CD4-positive, alpha-beta memory T cell (primary cell): ENCODE results near the gene MEP1A. TPM values are rescaled to one million over a fixed set of nuclear protein-coding genes. Genes with fewer than 3 reads are reported as not detected.

Experiments
- CTCF ChIA-PET: fragments of 350-600 bp; sonication (Branson Sonifier 250); formaldehyde crosslinking; loops from one replicate; lab custom pipeline; 2021; ENCODE audit warnings: inconsistent platforms; ENCODE audit not compliant: partially characterized antibody; lab: Charles Lee
- POLR2A ChIA-PET: fragments of 350-600 bp; sonication (Branson Sonifier 250); formaldehyde crosslinking; loops from one replicate; lab custom pipeline; 2021; ENCODE audit not compliant: partially characterized antibody; lab: Charles Lee
- DNase-seq, 5 donors: peaks; one replicate each; pipeline versions ENCODE4 v3.0.0 to v3.0.0-alpha.2; 2020 to 2022; ENCODE audit warnings: mixed read lengths in 1 of 5
- H3K27ac ChIP-seq: one replicate; pipeline ENCODE4 v1.7.0; 2013; ENCODE audit warnings: low read depth, low read length
- H3K27me3 ChIP-seq: 2 replicates; pipeline ENCODE4 v1.7.0; 2013; ENCODE audit warnings: mild to moderate bottlenecking, low read length, moderate library complexity; ENCODE audit not compliant: insufficient read depth
- H3K36me3 ChIP-seq: 2 replicates; pipeline ENCODE4 v1.7.0; 2013; ENCODE audit warnings: mild to moderate bottlenecking, low read length, moderate library complexity; ENCODE audit not compliant: insufficient read depth
- H3K4me1 ChIP-seq: 2 replicates; pipeline ENCODE4 v1.7.0; 2013; ENCODE audit warnings: mild to moderate bottlenecking, low read length, moderate library complexity; ENCODE audit not compliant: insufficient read depth
- H3K4me3 ChIP-seq, 2 donors: one replicate each; pipeline ENCODE4 v1.7.0; 2013; ENCODE audit warnings: low read length in 2 of 2, mild to moderate bottlenecking in 1 of 2
- H3K9me3 ChIP-seq, 2 donors: one replicate each; pipeline ENCODE4 v1.7.0; 2013; ENCODE audit warnings: low read length in 2 of 2, control low read depth in 1 of 2; ENCODE audit not compliant: control insufficient read depth in 1 of 2
- H3K27ac Mint-ChIP-seq, 7 donors: one replicate each; pipeline ENCODE4 v1.8.0; 2020 to 2021; ENCODE audit warnings: mixed read lengths in 7 of 7, mild to moderate bottlenecking in 6 of 7, inconsistent platforms in 3 of 7, moderate library complexity in 3 of 7
- H3K27me3 Mint-ChIP-seq, 2 donors: one replicate each; pipeline ENCODE4 v1.8.0; 2020 to 2021; ENCODE audit warnings: mixed read lengths in 2 of 2
- H3K36me3 Mint-ChIP-seq, 2 donors: one replicate each; pipeline ENCODE4 v1.8.0; 2020 to 2021; ENCODE audit warnings: mixed read lengths in 2 of 2, inconsistent platforms in 1 of 2, mild to moderate bottlenecking in 1 of 2
- H3K4me1 Mint-ChIP-seq, 4 donors: one replicate each; pipeline ENCODE4 v1.8.0; 2020 to 2021; ENCODE audit warnings: mixed read lengths in 4 of 4, mild to moderate bottlenecking in 1 of 4
- H3K4me3 Mint-ChIP-seq, 8 donors: one replicate each; pipeline ENCODE4 v1.8.0; 2020 to 2021; ENCODE audit warnings: mixed read lengths in 8 of 8, mild to moderate bottlenecking in 7 of 8, moderate library complexity in 6 of 8, inconsistent platforms in 3 of 8
- H3K9me3 Mint-ChIP-seq, 8 donors: one replicate each; pipeline ENCODE4 v1.8.0; 2020 to 2021; ENCODE audit warnings: mixed read lengths in 8 of 8, mild to moderate bottlenecking in 5 of 8, inconsistent platforms in 3 of 8, moderate library complexity in 1 of 8
- intact Hi-C: fragments of 100-400 bp; cut with micrococcal nuclease; formaldehyde crosslinking; loops from one replicate; pipeline ENCODE4 v1.15.1; 2023
- polyA plus RNA-seq, 2 donors: library from polyadenylated mRNA; unstranded; fragments of 300-500 nt; fragmentation: Illumina TruSeq; gene quantifications; one replicate each; pipeline ENCODE4 v1.2.3, GENCODE V29; 2021
- total RNA-seq, 2 experiments: library from RNA; stranded (reverse); gene quantifications; one replicate each; pipeline ENCODE4 v1.2.3, GENCODE V29; 2021

Gene MEP1A
- total and polyA plus RNA-seq, 4 experiments from 2014 or later, result not detected

DNA sequence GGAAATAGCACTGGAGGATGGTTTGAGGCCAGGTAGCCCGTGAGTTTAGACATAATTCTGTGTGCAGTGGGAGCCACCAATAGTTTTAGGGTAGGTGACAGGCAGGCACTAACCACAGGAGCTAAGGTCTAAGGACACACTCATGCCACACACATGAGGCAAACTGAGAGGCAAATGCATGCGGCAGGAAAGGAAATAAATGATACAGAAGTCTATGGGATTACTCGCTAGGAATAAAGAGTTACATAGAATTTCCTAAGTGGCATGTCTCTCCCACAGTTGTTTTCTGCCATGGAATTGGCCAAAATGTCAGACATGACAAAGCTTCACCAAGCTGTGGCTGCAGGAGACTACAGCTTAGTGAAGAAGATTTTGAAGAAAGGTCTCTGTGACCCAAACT is 41.5 kb upstream of the MEP1A start:
- H3K4me3 ChIP-seq, result no peak overlapping the region
- no peak overlapping the region for H3K27ac Mint-ChIP-seq
- ChIA-PET CTCF (no interaction called here), POLR2A (no interaction called here)
- no peaks in the 10 kb centered on the region for H3K36me3 Mint-ChIP-seq
- H3K4me3 Mint-ChIP-seq, result no peak overlapping the region
- H3K27me3 ChIP-seq, result no peaks in the 10 kb centered on the region
- no peaks in the 10 kb centered on the region for H3K9me3 ChIP-seq
- H3K4me1 ChIP-seq, result no peaks in the 10 kb centered on the region
- no peaks in the 10 kb centered on the region for H3K4me1 Mint-ChIP-seq
- H3K36me3 ChIP-seq, result no peaks in the 10 kb centered on the region
- intact Hi-C loops, result no loop called here
- H3K27me3 Mint-ChIP-seq, result peaks cover 0 to 6% of the 10 kb centered on the region in 2 donors
- no peak for DNase-seq
- no peak overlapping the region for H3K27ac ChIP-seq
- H3K9me3 Mint-ChIP-seq, result no peaks in the 10 kb centered on the region

DNA sequence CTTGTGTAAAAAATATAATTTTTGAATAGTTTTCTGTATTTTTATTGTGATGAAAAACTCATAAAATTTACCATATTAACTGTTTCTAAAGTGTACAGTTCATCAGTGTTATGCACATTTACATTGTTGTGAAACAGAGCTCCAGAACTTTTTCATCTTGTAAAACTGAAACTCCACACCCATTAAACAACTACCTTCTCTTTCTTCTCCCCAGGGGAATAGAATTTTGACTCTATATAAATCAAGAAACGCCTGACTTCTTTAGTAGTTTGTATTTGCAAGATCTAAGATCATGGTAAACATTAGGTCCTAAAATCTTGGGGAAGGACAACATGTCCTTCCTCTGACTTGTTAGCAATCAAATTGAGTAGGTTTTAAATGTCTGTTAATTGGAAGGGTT is 37.3 kb upstream of the MEP1A start:
- no peaks in the 10 kb centered on the region for H3K9me3 Mint-ChIP-seq
- H3K27me3 Mint-ChIP-seq, result peaks cover 3 to 10% of the 10 kb centered on the region in 2 donors
- no peak overlapping the region for H3K27ac Mint-ChIP-seq
- Histone ChIP-seq H3K36me3 (no peaks in the 10 kb centered on the region), H3K4me3 (no peak overlapping the region), H3K9me3 (no peaks in the 10 kb centered on the region), H3K27ac (no peak overlapping the region), H3K4me1 (no peaks in the 10 kb centered on the region), H3K27me3 (no peaks in the 10 kb centered on the region)
- DNase-seq, result no peak
- H3K36me3 Mint-ChIP-seq, result no peaks in the 10 kb centered on the region
- no peaks in the 10 kb centered on the region for H3K4me1 Mint-ChIP-seq
- intact Hi-C loops, result no loop called here
- H3K4me3 Mint-ChIP-seq, result no peak overlapping the region
- CTCF ChIA-PET, result no interaction called here
- POLR2A ChIA-PET, result no interaction called here

DNA sequence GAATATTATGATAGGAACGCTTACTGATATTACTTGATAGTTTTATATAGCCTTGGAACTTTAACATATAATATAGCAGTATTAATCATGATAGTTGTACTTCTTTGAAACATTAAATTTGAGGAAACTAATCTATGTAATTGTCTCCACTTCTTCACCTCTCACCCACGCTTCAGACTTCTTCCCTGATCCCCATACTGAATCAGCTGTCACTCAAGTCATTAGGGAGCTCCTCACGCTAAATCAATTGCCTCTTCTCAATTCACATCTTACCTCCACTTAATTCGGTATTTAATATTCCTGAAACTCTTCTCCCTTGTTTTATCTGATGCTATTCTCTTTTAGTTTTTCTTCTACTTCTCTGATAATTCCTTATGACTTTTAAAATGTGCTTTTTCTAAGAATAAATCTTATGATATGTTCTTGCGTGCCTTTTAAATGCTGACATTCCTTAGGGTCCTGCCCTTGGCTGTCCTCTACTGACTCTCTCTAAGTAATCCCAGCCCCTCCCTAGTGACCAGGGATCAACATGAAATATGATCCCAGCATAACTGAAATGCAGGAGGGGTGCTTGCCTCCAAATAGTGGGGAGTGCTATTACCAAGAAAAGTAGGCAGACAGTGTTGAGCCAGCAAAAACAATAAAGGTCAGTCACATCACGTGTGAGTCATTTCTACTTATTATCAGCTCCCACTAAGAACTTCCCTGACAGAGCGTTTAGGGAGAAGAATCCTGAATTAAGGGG is 36.5 kb upstream of the MEP1A start:
- no peak for DNase-seq
- POLR2A ChIA-PET, result no interaction called here
- no peaks in the 10 kb centered on the region for H3K36me3 Mint-ChIP-seq
- no peaks in the 10 kb centered on the region for H3K4me1 ChIP-seq
- H3K9me3 Mint-ChIP-seq, result peaks cover 0 to 3% (median 0%) of the 10 kb centered on the region in 8 donors
- peaks cover 5 to 8% of the 10 kb centered on the region in 2 donors for H3K27me3 Mint-ChIP-seq
- no peak overlapping the region for H3K27ac ChIP-seq
- no peaks in the 10 kb centered on the region for H3K9me3 ChIP-seq
- CTCF ChIA-PET, result no interaction called here
- no peak overlapping the region for H3K27ac Mint-ChIP-seq
- H3K4me3 ChIP-seq, result no peak overlapping the region
- intact Hi-C loops, result no loop called here
- H3K4me3 Mint-ChIP-seq, result no peak overlapping the region
- H3K36me3 ChIP-seq, result no peaks in the 10 kb centered on the region
- H3K27me3 ChIP-seq, result no peaks in the 10 kb centered on the region
- no peaks in the 10 kb centered on the region for H3K4me1 Mint-ChIP-seq

DNA sequence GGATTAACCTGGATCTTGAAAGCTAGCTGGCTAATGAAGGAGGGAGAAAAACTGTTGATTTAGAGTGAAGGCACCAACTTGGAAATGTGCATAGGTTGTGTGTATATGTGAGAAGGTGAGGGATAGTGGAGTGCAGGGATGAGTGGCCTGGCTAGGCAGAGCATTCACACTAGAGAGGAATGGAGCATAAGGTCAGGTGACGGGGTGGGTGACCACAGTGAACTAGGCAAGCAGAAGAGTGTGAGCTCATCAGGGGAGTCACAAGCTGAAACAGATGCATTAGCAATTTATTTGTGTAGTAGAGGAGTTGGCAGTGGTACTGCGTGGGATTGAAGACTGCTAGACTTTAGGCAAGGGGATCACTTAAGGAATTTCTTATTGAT is 36.0 kb upstream of the MEP1A start:
- Histone ChIP-seq H3K36me3 (no peaks in the 10 kb centered on the region), H3K4me3 (no peak overlapping the region), H3K4me1 (no peaks in the 10 kb centered on the region), H3K9me3 (no peaks in the 10 kb centered on the region), H3K27me3 (no peaks in the 10 kb centered on the region), H3K27ac (no peak overlapping the region)
- Mint-ChIP-seq H3K27me3 (peaks cover 5 to 8% of the 10 kb centered on the region in 2 donors), H3K27ac (no peak overlapping the region), H3K4me1 (no peaks in the 10 kb centered on the region), H3K36me3 (no peaks in the 10 kb centered on the region), H3K9me3 (peaks cover 0 to 3% (median 0%) of the 10 kb centered on the region in 8 donors), H3K4me3 (no peak overlapping the region)
- CTCF ChIA-PET, result no interaction called here
- POLR2A ChIA-PET, result no interaction called here
- intact Hi-C loops, result no loop called here
- no peak for DNase-seq

DNA sequence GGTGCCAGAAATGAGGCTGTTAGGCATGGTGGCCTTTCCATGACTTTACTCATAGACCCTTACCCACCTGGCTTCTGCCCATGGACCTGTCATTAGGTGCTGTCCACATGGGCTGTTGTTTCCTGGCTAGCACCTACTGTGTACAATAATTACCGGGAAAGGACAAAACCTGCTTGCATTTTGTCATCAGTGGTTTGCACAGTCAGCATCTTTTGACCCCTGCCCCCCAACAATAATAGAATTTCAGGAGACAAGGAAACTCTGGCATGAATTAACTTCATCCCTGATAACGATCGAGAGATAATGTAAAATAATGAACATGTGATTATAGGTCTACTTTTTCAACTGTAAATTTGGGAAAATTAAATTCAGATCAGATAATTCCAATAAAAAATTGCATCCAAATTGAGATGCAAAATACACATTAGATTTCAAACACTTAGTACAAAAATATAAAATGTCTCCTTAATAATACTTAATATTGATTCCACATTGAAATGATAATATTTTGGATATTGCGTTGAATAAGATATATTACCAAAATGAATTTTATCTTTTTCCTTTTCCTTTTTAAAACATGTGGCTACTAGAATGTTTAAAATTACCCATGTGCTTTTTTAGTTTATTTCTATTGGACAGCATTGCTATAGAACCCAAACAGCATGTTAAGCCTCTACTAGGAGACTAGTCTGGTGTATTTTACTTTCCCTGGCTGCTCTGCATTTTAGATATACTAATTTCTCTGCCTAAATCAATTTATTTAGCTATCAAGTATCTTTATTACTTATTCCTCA is 34.0 kb upstream of the MEP1A start:
- no peaks in the 10 kb centered on the region for H3K36me3 ChIP-seq
- ChIA-PET CTCF (no interaction called here), POLR2A (no interaction called here)
- Mint-ChIP-seq H3K4me1 (no peaks in the 10 kb centered on the region), H3K9me3 (peaks cover 0 to 3% (median 0%) of the 10 kb centered on the region in 8 donors), H3K27me3 (peaks cover 6 to 7% of the 10 kb centered on the region in 2 donors), H3K27ac (no peak overlapping the region), H3K4me3 (no peak overlapping the region), H3K36me3 (no peaks in the 10 kb centered on the region)
- H3K9me3 ChIP-seq, result no peaks in the 10 kb centered on the region
- no peak for DNase-seq
- no peaks in the 10 kb centered on the region for H3K4me1 ChIP-seq
- no peak overlapping the region for H3K4me3 ChIP-seq
- H3K27ac ChIP-seq, result no peak overlapping the region
- H3K27me3 ChIP-seq, result no peaks in the 10 kb centered on the region
- intact Hi-C loops, result no loop called here

DNA sequence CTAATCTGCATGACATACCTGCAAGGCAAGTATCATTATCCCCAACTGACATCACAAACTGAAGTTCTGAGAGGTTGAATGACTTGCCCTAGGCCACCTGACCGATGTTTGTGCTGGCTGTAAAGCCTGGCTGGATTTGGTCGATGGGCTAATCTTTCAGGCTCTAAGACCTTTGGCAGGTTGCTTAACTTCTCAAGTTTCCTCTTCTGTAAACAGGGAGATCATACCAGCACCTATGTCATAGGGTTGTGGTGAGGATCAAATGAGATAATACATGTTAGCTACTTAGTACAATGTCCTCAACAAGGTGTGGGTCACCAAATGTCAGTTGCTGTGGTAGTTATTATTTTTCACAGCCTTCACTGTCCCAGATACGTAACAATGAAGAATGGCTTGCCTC is 32.3 kb upstream of the MEP1A start:
- Mint-ChIP-seq H3K27me3 (peaks cover 11% of the 10 kb centered on the region in 2 donors), H3K9me3 (peaks cover 0 to 4% (median 0%) of the 10 kb centered on the region in 8 donors), H3K27ac (no peak overlapping the region), H3K4me3 (no peak overlapping the region), H3K4me1 (no peaks in the 10 kb centered on the region), H3K36me3 (no peaks in the 10 kb centered on the region)
- no peaks in the 10 kb centered on the region for H3K27me3 ChIP-seq
- no peaks in the 10 kb centered on the region for H3K36me3 ChIP-seq
- no peaks in the 10 kb centered on the region for H3K4me1 ChIP-seq
- DNase-seq, result no peak
- H3K4me3 ChIP-seq, result no peak overlapping the region
- intact Hi-C loops, result no loop called here
- ChIA-PET POLR2A (no interaction called here), CTCF (no interaction called here)
- H3K9me3 ChIP-seq, result no peaks in the 10 kb centered on the region
- H3K27ac ChIP-seq, result no peak overlapping the region

DNA sequence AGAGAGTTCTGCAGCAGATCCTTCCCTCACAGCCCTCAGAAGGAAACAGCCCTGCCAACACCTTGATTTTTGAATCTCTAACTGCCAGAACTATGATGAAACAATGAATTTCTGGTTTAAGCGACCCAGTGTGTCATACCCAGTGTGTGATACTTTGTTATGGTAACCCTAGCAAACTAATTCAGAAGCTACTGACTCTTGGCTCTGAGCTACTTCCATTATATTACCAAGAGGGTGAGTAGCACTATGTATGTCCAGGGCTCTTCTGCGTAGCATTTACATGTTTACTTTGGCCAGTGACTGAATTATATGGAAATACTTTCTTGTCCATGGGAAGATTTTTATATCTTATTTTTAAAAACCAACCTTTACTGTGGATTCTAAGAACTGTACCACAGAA is 29.7 kb upstream of the MEP1A start:
- no peaks in the 10 kb centered on the region for H3K36me3 Mint-ChIP-seq
- Histone ChIP-seq H3K4me1 (no peaks in the 10 kb centered on the region), H3K36me3 (no peaks in the 10 kb centered on the region), H3K9me3 (no peaks in the 10 kb centered on the region), H3K27me3 (no peaks in the 10 kb centered on the region), H3K4me3 (no peak overlapping the region), H3K27ac (no peak overlapping the region)
- peaks cover 0 to 12% (median 7%) of the 10 kb centered on the region in 8 donors for H3K9me3 Mint-ChIP-seq
- DNase-seq, result no peak
- peaks cover 11% of the 10 kb centered on the region in 2 donors for H3K27me3 Mint-ChIP-seq
- H3K27ac Mint-ChIP-seq, result no peak overlapping the region
- intact Hi-C loops, result no loop called here
- ChIA-PET POLR2A (no interaction called here), CTCF (no interaction called here)
- H3K4me3 Mint-ChIP-seq, result no peak overlapping the region
- no peaks in the 10 kb centered on the region for H3K4me1 Mint-ChIP-seq
